Liver (tissue), 9 donors: Measurements from ENCODE around the gene TFB1M. TPM values are rescaled to one million over a fixed set of nuclear protein-coding genes. Genes with fewer than 3 reads are reported as not detected.

Experiments used
- DNase-seq: peaks from one replicate; pipeline ENCODE4 v3.0.0-alpha.2; 2017; ENCODE audit warnings: low spot score
- H3K27ac ChIP-seq, 2 donors: one replicate each; pipeline ENCODE4 v1.7.0; 2013; ENCODE audit warnings: inconsistent platforms in 2 of 2, low read length in 2 of 2, control low read depth in 1 of 2, low read depth in 1 of 2, mild to moderate bottlenecking in 1 of 2
- H3K27me3 ChIP-seq, 4 donors: one replicate each; pipeline versions ENCODE4 v1.6.1 to v1.7.0; 2013; ENCODE audit warnings: low read length in 3 of 4, inconsistent platforms in 1 of 4, mild to moderate bottlenecking in 1 of 4, moderate library complexity in 1 of 4; ENCODE audit not compliant: control insufficient read depth in 4 of 4, insufficient read depth in 4 of 4
- H3K36me3 ChIP-seq, 4 donors: one replicate each; pipeline versions ENCODE4 v1.6.1 to v1.7.0; 2013; ENCODE audit warnings: low read length in 3 of 4, mild to moderate bottlenecking in 3 of 4, low read depth in 1 of 4, moderate library complexity in 1 of 4; ENCODE audit not compliant: control insufficient read depth in 4 of 4, insufficient read depth in 3 of 4
- H3K4me1 ChIP-seq, 4 donors: one replicate each; pipeline versions ENCODE4 v1.6.1 to v1.7.0; 2013; ENCODE audit warnings: low read length in 3 of 4, mild to moderate bottlenecking in 3 of 4, moderate library complexity in 1 of 4; ENCODE audit not compliant: control insufficient read depth in 4 of 4, insufficient read depth in 4 of 4
- H3K4me3 ChIP-seq, 3 donors: one replicate each; pipeline versions ENCODE4 v1.6.1 to v1.7.0; 2013; ENCODE audit warnings: low read length in 3 of 3, control low read depth in 1 of 3, low read depth in 1 of 3, mild to moderate bottlenecking in 1 of 3
- H3K9ac ChIP-seq, 2 donors: one replicate each; pipeline ENCODE4 v1.7.0; 2013; ENCODE audit warnings: low read length in 2 of 2, mild to moderate bottlenecking in 2 of 2, moderate library complexity in 2 of 2, control low read depth in 1 of 2, low read depth in 1 of 2
- H3K9me3 ChIP-seq, 4 donors: one replicate each; pipeline versions ENCODE4 v1.6.1 to v1.7.0; 2013; ENCODE audit warnings: low read length in 3 of 4; ENCODE audit not compliant: control insufficient read depth in 4 of 4
- EGR1 ChIP-seq, 2 donors: IDR thresholded peaks; 2 replicates each; pipeline ENCODE4 v1.6.1; 2016 to 2018; ENCODE audit warnings: antibody characterized with exemption in 2 of 2, low read depth in 2 of 2
- FOXA1 ChIP-seq: IDR thresholded peaks from 2 replicates; pipeline ENCODE4 v1.6.1; 2016; ENCODE audit warnings: antibody characterized with exemption
- FOXA2 ChIP-seq: IDR thresholded peaks from 2 replicates; pipeline ENCODE4 v1.6.1; 2016; ENCODE audit warnings: antibody characterized with exemption
- GABPA ChIP-seq, 2 donors: IDR thresholded peaks in 1 of 2; conservative IDR thresholded peaks in 1 of 2; 2 replicates each; pipeline ENCODE4 v1.6.1; 2016; ENCODE audit warnings: antibody characterized with exemption in 2 of 2, mild to moderate bottlenecking in 1 of 2, moderate library complexity in 1 of 2
- HNF4G ChIP-seq: IDR thresholded peaks from 2 replicates; pipeline ENCODE4 v1.6.1; 2016; ENCODE audit warnings: antibody characterized with exemption
- NR2F2 ChIP-seq: IDR thresholded peaks from 2 replicates; pipeline ENCODE4 v1.6.1; 2016; ENCODE audit warnings: antibody characterized with exemption
- RAD21 ChIP-seq, 2 donors: IDR thresholded peaks; 2 replicates each; pipeline ENCODE4 v1.6.1; 2016; ENCODE audit warnings: antibody characterized with exemption in 2 of 2, mild to moderate bottlenecking in 2 of 2
- SP1 ChIP-seq: IDR thresholded peaks from 2 replicates; pipeline ENCODE4 v1.6.1; 2018; ENCODE audit warnings: antibody characterized with exemption, mild to moderate bottlenecking
- TAF1 ChIP-seq: conservative IDR thresholded peaks from 2 replicates; pipeline ENCODE4 v1.6.1; 2016; ENCODE audit warnings: antibody characterized with exemption, mild to moderate bottlenecking
- WGBS: extraction: QIAGEN DNeasy Blood & Tissue Kit; methylation state at CpG from one replicate; pipeline ENCODE4 v1.1.7; 2013; 5-methylcytosine and 5-hydroxymethylcytosine counted together
- polyA plus RNA-seq, 2 donors: library from polyadenylated mRNA; stranded (reverse) in 1 of 2; unstranded in 1 of 2; fragments of 200-250 nt in 1 of 2; fragments of >200 nt in 1 of 2; fragmentation: Nextera tagmentation in 1 of 2; extraction: Ambion mirVana in 1 of 2; gene quantifications; one replicate each; pipeline versions ENCODE4 v1.2.1 to v1.2.3, GENCODE V29; 2013 to 2015
- total RNA-seq, 2 donors: library from RNA; depleted of rRNA; stranded (reverse); fragments of >200 nt; gene quantifications; one replicate each; pipeline ENCODE4 v1.2.3, GENCODE V29; 2014
- TF ChIP-seq, protein P1 (sequence below): IDR thresholded peaks from 2 replicates; pipeline ENCODE4 v1.6.1; 2016; ENCODE audit warnings: antibody characterized with exemption
- TF ChIP-seq, protein P2 (sequence below): fragments of 150-350 bp; IDR thresholded peaks from 2 replicates; pipeline ENCODE4 v1.5.1; 2017; ENCODE audit warnings: improper control_type of control experiment, low read depth, low read length; ENCODE audit not compliant: missing input control
- TF ChIP-seq, protein P3 (sequence below): IDR thresholded peaks from 2 replicates; pipeline ENCODE4 v1.6.1; 2016; ENCODE audit warnings: antibody characterized with exemption
- TF ChIP-seq, protein P4 (sequence below): IDR thresholded peaks from 2 replicates; pipeline ENCODE4 v1.6.1; 2016; ENCODE audit warnings: antibody characterized with exemption
- donor health status: healthy.
- donor health status: healthy.
- donor health status: healthy.
- donor health status: healthy.
- donor health status: healthy.

TFB1M gene
- total and polyA plus RNA-seq, 4 donors = 9.2 to 17.0 (median 12.6) TPM

DNA sequence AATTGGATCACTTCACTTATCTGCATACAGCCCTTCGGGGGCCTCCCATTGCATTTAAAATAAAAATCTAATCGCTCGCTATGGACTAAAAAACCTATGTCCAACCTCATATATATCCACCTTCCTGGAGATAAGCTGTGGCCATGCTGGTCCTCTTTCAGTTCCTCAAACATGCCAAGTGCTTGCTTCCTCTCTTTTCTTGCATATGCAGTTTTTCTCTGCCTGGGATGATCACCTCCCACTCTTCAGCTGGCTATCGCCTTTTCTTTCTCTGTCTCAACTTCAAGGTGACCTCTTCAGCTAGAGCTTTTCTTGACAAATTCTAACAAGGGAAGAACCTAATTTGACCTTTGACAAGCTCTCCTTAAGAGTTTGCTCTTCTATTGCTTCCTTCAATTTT lies 5.6 kb upstream of the TFB1M start (continued):
- TF ChIP-seq, protein P1, sequence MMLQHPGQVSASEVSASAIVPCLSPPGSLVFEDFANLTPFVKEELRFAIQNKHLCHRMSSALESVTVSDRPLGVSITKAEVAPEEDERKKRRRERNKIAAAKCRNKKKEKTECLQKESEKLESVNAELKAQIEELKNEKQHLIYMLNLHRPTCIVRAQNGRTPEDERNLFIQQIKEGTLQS = no peak
- TF ChIP-seq FOXA1 = no peak
- TF ChIP-seq, protein P2, sequence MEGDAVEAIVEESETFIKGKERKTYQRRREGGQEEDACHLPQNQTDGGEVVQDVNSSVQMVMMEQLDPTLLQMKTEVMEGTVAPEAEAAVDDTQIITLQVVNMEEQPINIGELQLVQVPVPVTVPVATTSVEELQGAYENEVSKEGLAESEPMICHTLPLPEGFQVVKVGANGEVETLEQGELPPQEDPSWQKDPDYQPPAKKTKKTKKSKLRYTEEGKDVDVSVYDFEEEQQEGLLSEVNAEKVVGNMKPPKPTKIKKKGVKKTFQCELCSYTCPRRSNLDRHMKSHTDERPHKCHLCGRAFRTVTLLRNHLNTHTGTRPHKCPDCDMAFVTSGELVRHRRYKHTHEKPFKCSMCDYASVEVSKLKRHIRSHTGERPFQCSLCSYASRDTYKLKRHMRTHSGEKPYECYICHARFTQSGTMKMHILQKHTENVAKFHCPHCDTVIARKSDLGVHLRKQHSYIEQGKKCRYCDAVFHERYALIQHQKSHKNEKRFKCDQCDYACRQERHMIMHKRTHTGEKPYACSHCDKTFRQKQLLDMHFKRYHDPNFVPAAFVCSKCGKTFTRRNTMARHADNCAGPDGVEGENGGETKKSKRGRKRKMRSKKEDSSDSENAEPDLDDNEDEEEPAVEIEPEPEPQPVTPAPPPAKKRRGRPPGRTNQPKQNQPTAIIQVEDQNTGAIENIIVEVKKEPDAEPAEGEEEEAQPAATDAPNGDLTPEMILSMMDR = no peak
- no peak for TF ChIP-seq HNF4G
- TF ChIP-seq RAD21 (IDR thresholded peaks at IDR 0.05) = no peak

DNA sequence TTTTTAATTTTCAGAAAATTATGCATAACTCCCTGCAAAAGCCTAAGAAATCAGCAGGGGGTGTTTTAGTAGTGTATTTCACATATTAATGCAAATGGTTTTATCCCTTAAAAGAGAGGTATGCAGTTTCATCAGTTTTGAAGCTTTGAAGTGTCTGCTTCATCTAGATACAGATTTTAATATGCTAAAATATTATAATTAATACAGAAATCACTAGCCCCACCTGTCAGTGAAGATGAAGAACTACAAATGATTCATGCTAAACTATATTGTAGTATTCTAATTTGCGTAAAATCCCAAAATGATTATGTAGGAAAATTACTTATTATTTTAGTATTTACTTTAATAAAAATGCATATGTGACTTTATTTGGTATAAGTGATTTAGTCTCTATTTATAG lies 2.9 kb upstream of the TFB1M start:
- no peak for TF ChIP-seq HNF4G
- TF ChIP-seq RAD21 (IDR thresholded peaks at IDR 0.05) = peak in 1 of 2 donors; percentile 10
- TF ChIP-seq SP1 = no peak
- no peak for TF ChIP-seq FOXA2
- Histone ChIP-seq H3K4me3 (no peak overlapping the region), H3K9me3 (no peaks in the 10 kb centered on the region), H3K9ac (no peak overlapping the region), H3K27me3 (no peaks in the 10 kb centered on the region), H3K36me3 (no peaks in the 10 kb centered on the region), H3K27ac (no peak overlapping the region), H3K4me1 (peaks cover 0 to 10% (median 7%) of the 10 kb centered on the region in 4 donors)
- 97% methylated on average over 1 of the region's 1 CpG for WGBS
- no peak for DNase-seq

DNA sequence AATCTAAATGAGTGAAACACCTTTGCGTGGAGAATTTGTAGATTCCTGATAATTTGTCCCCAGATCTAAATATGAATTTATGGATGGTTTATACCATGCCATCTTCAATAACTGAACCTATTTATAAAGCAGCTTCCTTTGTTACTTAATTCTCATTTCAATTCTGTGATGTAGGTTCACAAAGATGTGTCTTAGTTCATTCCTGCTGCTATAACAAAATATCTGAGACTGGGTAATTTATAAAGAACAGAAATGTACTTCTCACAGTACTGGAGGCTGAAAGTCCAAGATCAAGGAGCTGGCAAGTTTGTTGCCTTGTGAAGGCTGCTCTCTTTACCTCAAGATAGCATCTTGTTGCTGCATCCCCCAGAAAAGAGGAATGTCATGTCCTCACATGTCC lies 2.1 kb upstream of the TFB1M start:
- H3K9me3 ChIP-seq = no peaks in the 10 kb centered on the region
- no peak overlapping the region for H3K9ac ChIP-seq
- 84% methylated on average over 1 of the region's 1 CpG for WGBS
- H3K27ac ChIP-seq = no peak overlapping the region
- peaks cover 0 to 10% (median 8%) of the 10 kb centered on the region in 4 donors for H3K4me1 ChIP-seq
- no peak for DNase-seq
- no peak for TF ChIP-seq EGR1 (IDR thresholded peaks at IDR 0.05; ENCODE audit: low read depth in 2 of 2)
- TF ChIP-seq TAF1 = no peak
- TF ChIP-seq, protein P1 = no peak
- TF ChIP-seq, protein P2 = no peak
- no peak for TF ChIP-seq RAD21 (IDR thresholded peaks at IDR 0.05)
- no peak for TF ChIP-seq NR2F2
- TF ChIP-seq, protein P3, sequence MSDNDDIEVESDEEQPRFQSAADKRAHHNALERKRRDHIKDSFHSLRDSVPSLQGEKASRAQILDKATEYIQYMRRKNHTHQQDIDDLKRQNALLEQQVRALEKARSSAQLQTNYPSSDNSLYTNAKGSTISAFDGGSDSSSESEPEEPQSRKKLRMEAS = no peak
- no peak for TF ChIP-seq GABPA (IDR thresholded peaks at IDR 0.05 in 1 of 2, conservative IDR thresholded peaks at IDR 0.05 in 1 of 2)
- no peak for TF ChIP-seq SP1
- no peak for TF ChIP-seq FOXA2
- TF ChIP-seq HNF4G = no peak
- TF ChIP-seq, protein P4, sequence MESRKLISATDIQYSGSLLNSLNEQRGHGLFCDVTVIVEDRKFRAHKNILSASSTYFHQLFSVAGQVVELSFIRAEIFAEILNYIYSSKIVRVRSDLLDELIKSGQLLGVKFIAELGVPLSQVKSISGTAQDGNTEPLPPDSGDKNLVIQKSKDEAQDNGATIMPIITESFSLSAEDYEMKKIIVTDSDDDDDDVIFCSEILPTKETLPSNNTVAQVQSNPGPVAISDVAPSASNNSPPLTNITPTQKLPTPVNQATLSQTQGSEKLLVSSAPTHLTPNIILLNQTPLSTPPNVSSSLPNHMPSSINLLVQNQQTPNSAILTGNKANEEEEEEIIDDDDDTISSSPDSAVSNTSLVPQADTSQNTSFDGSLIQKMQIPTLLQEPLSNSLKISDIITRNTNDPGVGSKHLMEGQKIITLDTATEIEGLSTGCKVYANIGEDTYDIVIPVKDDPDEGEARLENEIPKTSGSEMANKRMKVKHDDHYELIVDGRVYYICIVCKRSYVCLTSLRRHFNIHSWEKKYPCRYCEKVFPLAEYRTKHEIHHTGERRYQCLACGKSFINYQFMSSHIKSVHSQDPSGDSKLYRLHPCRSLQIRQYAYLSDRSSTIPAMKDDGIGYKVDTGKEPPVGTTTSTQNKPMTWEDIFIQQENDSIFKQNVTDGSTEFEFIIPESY = no peak
- TF ChIP-seq FOXA1 = no peak
- H3K4me3 ChIP-seq = no peak overlapping the region
- H3K27me3 ChIP-seq = no peaks in the 10 kb centered on the region
- H3K36me3 ChIP-seq = peaks cover 0 to 1% (median 0%) of the 10 kb centered on the region in 4 donors
